Measurements from ENCODE around the gene ILKAP. TPM values are rescaled to one million over a fixed set of nuclear protein-coding genes. Genes with fewer than 3 reads are reported as not detected.
A peak's percentile ranks its signal among the peaks of the same experiment; 100 is the strongest.

ILKAP gene
- total and polyA plus RNA-seq, 2 of the 4 experiments (the other 2 are of a cell fraction), result 13.3 to 44.2 TPM

- Histone ChIP-seq H3K27ac (ENCODE audit: insufficient read depth, low read length) (no peak overlapping the region), H2BK5ac (ENCODE audit: low read depth, low read length, poor library complexity, severe bottlenecking) (no peak overlapping the region), H4K20me1 (ENCODE audit: insufficient read depth, low read length) (no peaks in the 10 kb centered on the region), H3K9me1 (ENCODE audit: insufficient read depth, low read length) (no peaks in the 10 kb centered on the region), H2BK20ac (ENCODE audit: low read depth, low read length) (no peak overlapping the region), H4K8ac (ENCODE audit: low read depth in 2 of 2, low read length in 2 of 2) (no peak overlapping the region), H3K9ac (ENCODE audit: low read depth, low read length) (no peak overlapping the region), H3K18ac (ENCODE audit: low read depth, low read length) (no peak overlapping the region), H3K23ac (ENCODE audit: low read depth, low read length) (no peak overlapping the region), H2AK9ac (replicated peaks; ENCODE audit: low read depth, low read length, poor library complexity) (no peak overlapping the region), H3K36me3 (ENCODE audit: control insufficient read depth, insufficient read depth, low read length) (peaks cover 2% of the 10 kb centered on the region; the same call in 1 of the 2 replicates), H3K14ac (replicated peaks; ENCODE audit: low read depth, low read length) (no peak overlapping the region), H3K27me3 (ENCODE audit: control insufficient read depth, insufficient read depth, low read length) (peaks cover 15% of the 10 kb centered on the region), H3K79me1 (ENCODE audit: low read depth in 1 of 2, low read length in 2 of 2) (peaks cover 0 to 2% of the 10 kb centered on the region in 2 experiments; a peak in 1 of 4 replicates), H3K4me1 (ENCODE audit: control insufficient read depth, insufficient read depth, low read length) (peaks cover 2% of the 10 kb centered on the region; the same call in 1 of the 2 replicates), H3K4me3 (ENCODE audit: insufficient read depth, low read depth, low read length) (no peak overlapping the region), H2AFZ (replicated peaks; ENCODE audit: low read length, poor library complexity) (peak overlapping the region; percentile 60), H2BK120ac (ENCODE audit: low read depth, low read length) (no peak overlapping the region), H3K9me3 (ENCODE audit: control insufficient read depth, insufficient read depth, low read length) (0 out of 2 replicates have a peak, but pooled peaks cover 2% of the 10 kb centered on the region), H2BK15ac (ENCODE audit: low read depth, low read length) (no peak overlapping the region), H3K4ac (ENCODE audit: low read depth, low read length) (no peak overlapping the region), H4K91ac (ENCODE audit: insufficient read depth, low read depth, low read length) (no peak overlapping the region), H3K4me2 (ENCODE audit: low read depth, low read length) (no peak overlapping the region), H4K5ac (ENCODE audit: low read depth, low read length) (no peak overlapping the region), H3K56ac (ENCODE audit: extremely low read depth, insufficient read depth, low read length) (no peak overlapping the region), H2AK5ac (ENCODE audit: low read depth, low read length) (no peak overlapping the region)
- in situ Hi-C loops (cut with MboI; ENCODE audit: low sequenced_read_pairs), result no loop called here
- 14% methylated on average over 18 of the region's 71 CpGs; no CpG with 5 or more reads in 1 of the 2 experiments for WGBS, 2 experiments (ENCODE audit: extremely low coverage in 2 of 2, insufficient read length in 1 of 2)
- BruUV-seq (replicated peaks), result no TSS peak
- DNase-seq, result no peak
- no peak for ATAC-seq (ENCODE audit: low read depth)
- intact Hi-C loops (cut with micrococcal nuclease), result loop anchor here (1.0 kb wide), 1 partner anchor 72 kb away; no protein-coding TSS in a partner anchor
- CTCF ChIA-PET, result no interaction called here
- dilution Hi-C loops (cut with HindIII; ENCODE audit: low sequenced_read_pairs, unreplicated experiment), result no loop called here
- POLR2A ChIA-PET (ENCODE audit: unreplicated experiment), result no interaction called here
- TF ChIP-seq FOS (IDR thresholded peaks at IDR 0.05; ENCODE audit: low read depth, low read length) (no peak), RCOR1 (IDR thresholded peaks at IDR 0.05; ENCODE audit: insufficient replicate concordance, low read length) (peak; percentile 21)
These were observed 37.5 kb upstream of the ILKAP start for GRCh38 chr2:238240757-238241711.
